ENCODE data around the gene SLC30A3. TPM values are rescaled to one million over a fixed set of nuclear protein-coding genes. Genes with fewer than 3 reads are reported as not detected.

SLC30A3 gene
- total RNA-seq, 6 donors from 2014 or later: 0.20 to 2.3 (median 1.2) TPM

DNA sequence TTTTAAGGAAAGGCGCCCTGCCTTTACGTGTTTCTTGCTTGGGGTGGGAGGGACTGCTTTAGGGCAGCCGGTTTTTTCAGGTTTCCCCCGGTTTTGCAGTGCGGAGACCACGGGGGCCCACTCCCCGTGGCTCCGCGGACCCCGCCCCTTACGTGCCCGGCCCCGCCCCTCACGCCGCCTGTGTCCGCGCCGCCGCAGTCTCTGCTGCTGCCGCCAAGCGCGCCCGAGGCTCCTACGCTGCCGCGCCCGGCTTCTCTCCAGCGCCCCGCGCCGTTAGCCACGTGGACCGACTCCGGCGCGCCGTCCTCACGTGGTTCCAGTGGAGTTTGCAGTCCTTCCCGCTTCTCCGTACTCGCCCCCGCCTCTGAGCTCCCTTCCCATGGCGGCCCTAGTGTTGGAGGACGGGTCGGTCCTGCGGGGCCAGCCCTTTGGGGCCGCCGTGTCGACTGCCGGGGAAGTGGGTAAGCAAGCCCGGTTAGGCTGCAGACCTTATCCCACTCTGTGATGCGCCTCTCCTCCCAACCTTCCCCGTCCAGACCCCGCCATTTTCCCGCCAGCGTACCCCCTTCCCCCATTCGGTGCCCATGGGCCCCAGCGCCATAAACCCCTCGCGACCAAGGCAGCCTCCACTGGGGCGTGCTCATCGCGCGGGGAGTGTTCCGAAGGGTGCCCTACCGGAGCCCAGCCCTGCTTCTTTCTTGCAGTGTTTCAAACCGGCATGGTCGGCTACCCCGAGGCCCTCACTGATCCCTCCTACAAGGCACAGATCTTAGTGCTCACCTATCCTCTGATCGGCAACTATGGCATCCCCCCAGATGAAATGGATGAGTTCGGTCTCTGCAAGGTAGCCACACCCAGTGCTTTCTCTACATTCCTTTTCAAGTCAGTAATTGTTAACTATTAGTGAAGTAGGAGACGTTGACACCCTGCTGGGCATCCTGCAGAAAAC is 45.4 kb downstream of the SLC30A3 start, which contains the start of gene CAD:
Gene CAD (plus strand): TSS at position 197 of the 949 bp plus-strand sequence. CDS start 183 bp downstream, at position 380.
- TF ChIP-seq, protein P1, sequence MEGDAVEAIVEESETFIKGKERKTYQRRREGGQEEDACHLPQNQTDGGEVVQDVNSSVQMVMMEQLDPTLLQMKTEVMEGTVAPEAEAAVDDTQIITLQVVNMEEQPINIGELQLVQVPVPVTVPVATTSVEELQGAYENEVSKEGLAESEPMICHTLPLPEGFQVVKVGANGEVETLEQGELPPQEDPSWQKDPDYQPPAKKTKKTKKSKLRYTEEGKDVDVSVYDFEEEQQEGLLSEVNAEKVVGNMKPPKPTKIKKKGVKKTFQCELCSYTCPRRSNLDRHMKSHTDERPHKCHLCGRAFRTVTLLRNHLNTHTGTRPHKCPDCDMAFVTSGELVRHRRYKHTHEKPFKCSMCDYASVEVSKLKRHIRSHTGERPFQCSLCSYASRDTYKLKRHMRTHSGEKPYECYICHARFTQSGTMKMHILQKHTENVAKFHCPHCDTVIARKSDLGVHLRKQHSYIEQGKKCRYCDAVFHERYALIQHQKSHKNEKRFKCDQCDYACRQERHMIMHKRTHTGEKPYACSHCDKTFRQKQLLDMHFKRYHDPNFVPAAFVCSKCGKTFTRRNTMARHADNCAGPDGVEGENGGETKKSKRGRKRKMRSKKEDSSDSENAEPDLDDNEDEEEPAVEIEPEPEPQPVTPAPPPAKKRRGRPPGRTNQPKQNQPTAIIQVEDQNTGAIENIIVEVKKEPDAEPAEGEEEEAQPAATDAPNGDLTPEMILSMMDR (IDR thresholded peaks at IDR 0.05): peak in 5 of 6 experiments; percentile 18 to 66 (median 57)
- TF ChIP-seq POLR2AphosphoS5 (IDR thresholded peaks at IDR 0.05) (peak in 1 of 2 donors; percentile 66), POLR2A (IDR thresholded peaks at IDR 0.05) (peak in 1 of 4 donors; percentile 46), EP300 (IDR thresholded peaks at IDR 0.05) (no peak)
- WGBS, 2 donors: 1% methylated on average over 52 to 67 of the region's 72 CpGs

DNA sequence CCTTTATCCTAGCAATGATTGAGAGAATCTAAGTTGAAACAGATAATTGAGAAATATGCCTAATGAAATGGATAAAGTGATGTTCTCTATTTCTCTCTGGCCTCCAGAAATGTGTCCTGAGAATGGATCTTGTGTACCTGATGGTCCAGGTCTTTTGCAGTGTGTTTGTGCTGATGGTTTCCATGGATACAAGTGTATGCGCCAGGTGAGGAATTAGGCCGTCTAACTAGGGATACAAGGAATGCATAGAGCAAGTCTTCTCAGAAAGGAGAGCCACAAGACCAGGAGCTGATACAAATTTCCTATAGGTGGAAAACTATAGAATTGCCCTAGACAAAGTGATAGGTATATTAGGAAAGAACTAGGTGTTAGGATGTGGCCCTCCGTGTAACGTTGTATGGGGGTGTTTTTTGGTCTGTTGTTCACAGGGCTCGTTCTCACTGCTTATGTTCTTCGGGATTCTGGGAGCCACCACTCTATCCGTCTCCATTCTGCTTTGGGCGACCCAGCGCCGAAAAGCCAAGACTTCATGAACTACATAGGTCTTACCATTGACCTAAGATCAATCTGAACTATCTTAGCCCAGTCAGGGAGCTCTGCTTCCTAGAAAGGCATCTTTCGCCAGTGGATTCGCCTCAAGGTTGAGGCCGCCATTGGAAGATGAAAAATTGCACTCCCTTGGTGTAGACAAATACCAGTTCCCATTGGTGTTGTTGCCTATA is 46.3 kb downstream of the SLC30A3 start:
- H3K27ac ChIP-seq: peak overlapping the region; percentile 63 to 74 (median 69)
- WGBS, 2 donors: 83 to 91% methylated on average over 13 of the region's 13 CpGs
- ATAC-seq (ENCODE audit: low FRiP score in 2 of 2) (no peak), DNase-seq (no peak)
- peak overlapping the region; percentile 71 to 81 (median 73) for H3K4me3 ChIP-seq
- H3K36me3 ChIP-seq: peaks cover 0 to 26% (median 4%) of the 10 kb centered on the region in 4 donors
- TF ChIP-seq, protein P1 (IDR thresholded peaks at IDR 0.05): no peak
- TF ChIP-seq POLR2A (IDR thresholded peaks at IDR 0.05) (no peak), POLR2AphosphoS5 (IDR thresholded peaks at IDR 0.05) (no peak), EP300 (IDR thresholded peaks at IDR 0.05) (no peak)
- no peaks in the 10 kb centered on the region for H3K27me3 ChIP-seq
- peaks cover 16 to 29% (median 22%) of the 10 kb centered on the region in 4 donors for H3K4me1 ChIP-seq
- H3K9me3 ChIP-seq: no peaks in the 10 kb centered on the region

More for the DNA sequence above, 45.4 kb downstream of the SLC30A3 start, which contains the start of gene CAD:
- DNase-seq (peak; percentile 92 to 98), ATAC-seq (ENCODE audit: low FRiP score in 2 of 2) (peak; percentile 93 to 97)
- H3K4me1 ChIP-seq: peaks cover 16 to 29% (median 22%) of the 10 kb centered on the region in 4 donors
- peaks cover 0 to 34% (median 9%) of the 10 kb centered on the region in 4 donors for H3K36me3 ChIP-seq
- no peaks in the 10 kb centered on the region for H3K27me3 ChIP-seq
- no peaks in the 10 kb centered on the region for H3K9me3 ChIP-seq
- peak within 1 kb of the TSS; percentile 63 to 74 (median 69) for H3K27ac ChIP-seq
- peak within 1 kb of the TSS; percentile 71 to 81 (median 73) for H3K4me3 ChIP-seq

DNA sequence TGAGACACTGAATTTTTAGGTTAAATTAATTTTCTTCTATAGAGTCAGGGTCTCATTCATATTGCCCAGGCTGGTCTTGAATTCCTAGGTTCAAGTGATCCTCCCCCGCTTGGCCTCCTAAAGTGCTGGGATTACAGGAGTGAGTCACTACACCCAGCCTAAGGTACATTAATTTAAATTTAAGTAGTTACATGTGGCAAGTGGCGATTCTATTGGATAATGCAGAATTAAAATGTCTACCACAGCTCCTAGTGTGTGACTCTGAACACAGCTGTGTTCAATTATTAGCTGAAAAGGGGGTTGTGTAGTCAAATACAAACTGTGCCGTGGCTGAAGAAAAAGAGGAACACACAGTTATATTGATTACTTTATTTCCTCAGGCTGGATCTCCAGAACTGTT is 47.9 kb downstream of the SLC30A3 start:
- Histone ChIP-seq H3K9me3 (no peaks in the 10 kb centered on the region), H3K4me1 (peaks cover 21 to 37% (median 26%) of the 10 kb centered on the region in 4 donors), H3K27me3 (no peaks in the 10 kb centered on the region), H3K27ac (no peak overlapping the region), H3K4me3 (no peak overlapping the region), H3K36me3 (peaks cover 0 to 15% (median 0%) of the 10 kb centered on the region in 4 donors)
- 91 to 93% methylated on average over 3 of the region's 3 CpGs for WGBS, 2 donors
- DNase-seq (no peak), ATAC-seq (ENCODE audit: low FRiP score in 2 of 2) (no peak)
- TF ChIP-seq POLR2AphosphoS5 (IDR thresholded peaks at IDR 0.05) (no peak), POLR2A (IDR thresholded peaks at IDR 0.05) (no peak), EP300 (IDR thresholded peaks at IDR 0.05) (no peak)
- TF ChIP-seq, protein P1 (IDR thresholded peaks at IDR 0.05): no peak

DNA sequence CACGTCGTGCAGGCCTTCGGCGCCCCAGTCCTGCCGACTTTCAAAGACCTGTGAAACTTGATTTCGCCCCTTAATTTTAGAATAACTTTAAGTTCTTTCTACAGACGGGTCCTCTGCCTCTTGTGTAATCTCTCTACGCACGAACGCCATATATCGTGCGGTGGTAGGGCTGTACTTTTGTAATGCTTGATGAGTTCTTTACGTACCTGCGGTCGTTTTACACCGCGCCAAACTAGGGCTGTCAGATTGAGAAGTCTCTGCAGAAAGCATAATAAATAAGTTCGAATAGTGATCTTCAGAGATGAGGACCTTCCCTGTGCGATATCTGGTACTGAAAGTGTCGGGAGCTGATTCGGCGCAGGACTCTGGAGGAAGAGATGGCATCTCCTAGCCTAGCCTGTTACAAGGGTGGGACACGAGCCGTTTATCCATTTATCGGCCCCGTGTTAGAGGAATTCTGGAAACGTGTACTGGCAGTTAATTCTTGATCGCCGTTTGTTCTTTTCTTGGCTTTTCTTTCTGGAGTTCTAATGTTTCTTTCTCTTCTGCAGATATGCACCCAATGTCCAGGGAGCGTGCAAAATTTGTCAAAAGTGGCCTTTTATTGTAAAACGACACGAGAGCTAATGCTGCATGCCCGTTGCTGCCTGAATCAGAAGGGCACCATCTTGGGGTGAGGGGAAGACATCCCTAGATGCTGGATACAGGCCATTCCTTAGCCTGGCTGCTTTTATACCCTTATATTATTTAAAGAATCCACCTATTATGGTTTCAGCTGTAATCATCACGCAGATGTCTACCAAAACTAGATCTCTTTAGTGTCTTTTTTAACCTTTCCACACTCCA is 50.0 kb downstream of the SLC30A3 start:
- Histone ChIP-seq H3K27me3 (no peaks in the 10 kb centered on the region), H3K36me3 (peaks cover 0 to 19% (median 8%) of the 10 kb centered on the region in 4 donors), H3K4me3 (peak overlapping the region; percentile 68 to 89 (median 84)), H3K9me3 (no peaks in the 10 kb centered on the region), H3K27ac (peak overlapping the region; percentile 95 to 100 (median 98)), H3K4me1 (peaks cover 15 to 30% (median 22%) of the 10 kb centered on the region in 4 donors)
- 7 to 8% methylated on average over 34 of the region's 34 CpGs for WGBS, 2 donors
- TF ChIP-seq POLR2A (IDR thresholded peaks at IDR 0.05): no peak
- no peak for TF ChIP-seq POLR2AphosphoS5 (IDR thresholded peaks at IDR 0.05)
- TF ChIP-seq, protein P1 (IDR thresholded peaks at IDR 0.05): no peak
- TF ChIP-seq EP300 (IDR thresholded peaks at IDR 0.05): no peak
- no peak for DNase-seq
- peak; percentile 14 to 52 for ATAC-seq (ENCODE audit: low FRiP score in 2 of 2)
